ENCODE measurements around the gene CEBPE.

The CEBPE gene

DNA sequence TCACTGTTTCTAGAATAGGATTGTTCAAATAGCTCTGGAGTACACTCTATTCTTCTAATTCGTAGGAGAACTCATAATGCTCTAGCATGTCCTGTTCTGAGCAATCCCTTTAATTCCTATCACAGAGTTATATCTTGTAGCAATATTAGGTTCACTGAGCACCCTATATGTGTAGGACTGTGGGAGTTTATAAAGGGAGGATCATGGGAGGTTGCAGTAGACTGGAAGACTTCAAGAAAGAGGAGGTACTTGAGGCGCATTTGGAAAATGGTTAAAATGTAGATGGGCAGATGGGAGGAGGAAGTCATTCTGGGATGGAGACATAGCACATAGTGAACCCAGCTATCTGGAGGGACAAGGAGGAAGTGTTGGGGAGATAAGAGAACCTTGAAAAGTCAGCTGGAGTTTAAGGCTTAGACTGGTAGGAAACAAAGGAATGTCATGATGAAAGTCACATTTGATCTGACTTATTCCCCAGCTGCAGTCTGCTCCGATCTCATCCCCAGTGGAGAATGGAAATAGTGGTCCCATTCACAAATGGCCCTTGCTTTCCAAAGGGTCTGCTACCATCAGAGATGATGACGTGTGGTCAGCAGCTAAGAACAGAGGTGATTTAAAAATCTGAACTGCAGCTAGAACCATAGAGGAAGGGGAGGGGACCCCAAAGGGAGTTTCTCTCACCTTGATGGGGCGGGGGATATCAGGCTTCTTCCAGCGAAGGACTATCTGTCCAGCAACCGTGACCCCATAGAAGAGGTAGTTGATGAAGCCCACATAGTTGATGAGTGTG is 10.1 kb upstream of the CEBPE start:
- Histone ChIP-seq H3K9me3 (ENCODE audit: insufficient read depth, low read depth, low read length) (no peaks in the 10 kb centered on the region), H3K4me3 (ENCODE audit: low read length) (no peak overlapping the region), H3K4me1 (ENCODE audit: insufficient read depth, low read length) (peaks cover 9% of the 10 kb centered on the region; the same call in 1 of the 2 replicates), H3K27me3 (ENCODE audit: insufficient read depth, low read length) (no peaks in the 10 kb centered on the region), H3K9ac (ENCODE audit: low read depth, low read length) (no peak overlapping the region), H3K36me3 (ENCODE audit: insufficient read depth, low read length) (peaks cover 53% of the 10 kb centered on the region), H3K27ac (ENCODE audit: low read depth, low read length) (no peak overlapping the region)
- 93% methylated on average over 7 of the region's 7 CpGs for WGBS

DNA sequence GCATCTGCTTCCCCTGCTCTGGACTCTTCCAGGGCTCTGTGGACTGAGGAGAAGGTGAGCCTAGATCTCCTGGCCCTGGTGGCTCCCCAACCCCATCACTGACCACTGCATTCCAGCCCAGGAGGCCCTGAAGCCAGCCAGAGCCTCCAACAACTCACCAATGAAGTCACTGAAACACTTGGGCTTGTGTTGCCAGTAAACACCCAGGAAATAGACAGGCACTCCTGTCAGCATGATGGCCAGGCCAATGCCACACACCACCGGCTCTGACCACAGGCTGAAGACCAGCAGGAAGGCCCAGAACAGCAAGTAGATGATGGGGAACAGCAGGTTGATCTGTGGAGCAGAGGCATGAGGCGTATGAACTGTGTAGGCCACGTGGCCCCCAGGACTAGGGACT is 8.8 kb upstream of the CEBPE start:
- 90% methylated on average over 3 of the region's 3 CpGs for WGBS
- H3K9ac ChIP-seq (ENCODE audit: low read depth, low read length), result no peak overlapping the region
- H3K27ac ChIP-seq (ENCODE audit: low read depth, low read length), result no peak overlapping the region
- peaks cover 9% of the 10 kb centered on the region; the same call in 1 of the 2 replicates for H3K4me1 ChIP-seq (ENCODE audit: insufficient read depth, low read length)
- H3K9me3 ChIP-seq (ENCODE audit: insufficient read depth, low read depth, low read length), result no peaks in the 10 kb centered on the region
- H3K36me3 ChIP-seq (ENCODE audit: insufficient read depth, low read length), result peaks cover 49% of the 10 kb centered on the region
- no peak overlapping the region for H3K4me3 ChIP-seq (ENCODE audit: low read length)
- H3K27me3 ChIP-seq (ENCODE audit: insufficient read depth, low read length), result no peaks in the 10 kb centered on the region

DNA sequence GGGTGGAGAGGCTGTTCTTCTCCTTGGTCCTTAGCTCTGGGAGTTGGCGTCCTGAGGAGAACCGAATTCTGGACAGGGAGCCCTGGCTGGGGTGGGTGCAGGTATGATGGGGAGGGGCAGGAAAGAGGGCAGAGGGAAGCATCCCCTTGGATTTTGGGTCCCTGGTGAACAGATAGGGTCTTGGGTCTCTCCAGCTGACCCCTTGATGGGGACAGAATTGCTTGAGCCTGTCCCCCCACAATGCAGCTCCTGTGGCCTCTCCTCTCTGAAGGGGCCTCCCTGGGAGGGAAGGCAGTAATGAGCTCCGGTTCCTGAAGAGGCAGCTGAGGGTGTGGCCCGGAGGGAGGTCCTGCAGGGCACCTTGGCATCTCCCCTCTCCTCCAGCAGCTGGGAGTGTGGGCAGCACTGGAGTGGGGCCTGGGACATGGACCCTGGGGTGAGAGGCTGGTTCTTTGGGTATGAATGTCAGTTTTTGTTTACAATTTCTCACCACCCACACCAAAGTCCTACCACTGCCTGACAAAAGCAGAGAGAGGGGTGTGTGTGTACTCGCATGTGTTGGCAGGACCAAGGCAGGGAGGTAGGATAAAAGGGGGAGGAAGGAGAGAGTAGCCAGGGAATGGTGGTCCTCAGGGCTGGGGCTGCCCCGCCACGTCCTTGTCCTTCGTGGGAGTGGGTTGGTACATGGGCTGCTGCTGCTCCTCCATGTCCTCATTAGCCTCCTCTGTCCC is 7.7 kb upstream of the CEBPE start:
- Histone ChIP-seq H3K4me1 (ENCODE audit: insufficient read depth, low read length) (peaks cover 9% of the 10 kb centered on the region), H3K27me3 (ENCODE audit: insufficient read depth, low read length) (no peaks in the 10 kb centered on the region), H3K4me3 (ENCODE audit: low read length) (no peak overlapping the region), H3K9me3 (ENCODE audit: insufficient read depth, low read depth, low read length) (no peaks in the 10 kb centered on the region), H3K27ac (ENCODE audit: low read depth, low read length) (no peak overlapping the region), H3K9ac (ENCODE audit: low read depth, low read length) (no peak overlapping the region), H3K36me3 (ENCODE audit: insufficient read depth, low read length) (peaks cover 43% of the 10 kb centered on the region)
- 96% methylated on average over 8 of the region's 8 CpGs for WGBS

DNA sequence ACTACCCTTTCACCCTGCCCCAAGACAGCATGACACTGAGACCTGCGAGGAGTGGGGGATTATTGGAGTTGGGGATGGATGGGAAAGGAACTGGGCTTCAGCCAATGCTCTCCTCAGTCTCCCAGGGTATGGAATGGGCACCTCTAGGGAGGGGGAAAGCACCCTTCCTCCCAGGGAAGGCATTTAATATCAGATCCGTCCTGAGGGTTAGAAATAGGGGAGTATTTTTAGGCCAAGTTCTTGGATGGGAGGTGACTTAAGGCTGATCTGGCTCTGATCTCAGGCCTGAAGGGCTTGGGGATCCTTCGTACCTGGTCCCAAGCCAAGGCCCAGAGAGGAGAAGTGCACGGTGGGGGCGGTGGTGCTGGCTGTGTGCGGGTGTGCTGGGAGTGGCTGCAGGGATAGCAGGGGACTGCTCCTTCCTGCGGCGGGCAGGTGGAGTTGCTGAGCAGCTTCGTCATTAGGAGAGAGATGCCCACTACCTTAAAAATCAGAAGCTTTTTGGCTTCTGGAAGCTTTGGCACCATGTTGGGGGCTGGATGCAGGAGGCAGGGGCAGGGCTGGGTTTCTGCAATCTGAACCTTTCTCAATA is 7.0 kb upstream of the CEBPE start:
- Histone ChIP-seq H3K4me1 (ENCODE audit: insufficient read depth, low read length) (peaks cover 16% of the 10 kb centered on the region), H3K36me3 (ENCODE audit: insufficient read depth, low read length) (peaks cover 36% of the 10 kb centered on the region), H3K4me3 (ENCODE audit: low read length) (no peak overlapping the region), H3K9me3 (ENCODE audit: insufficient read depth, low read depth, low read length) (no peaks in the 10 kb centered on the region), H3K27ac (ENCODE audit: low read depth, low read length) (no peak overlapping the region), H3K27me3 (ENCODE audit: insufficient read depth, low read length) (no peaks in the 10 kb centered on the region), H3K9ac (ENCODE audit: low read depth, low read length) (no peak overlapping the region)
- WGBS, result 86% methylated on average over 9 of the region's 9 CpGs

DNA sequence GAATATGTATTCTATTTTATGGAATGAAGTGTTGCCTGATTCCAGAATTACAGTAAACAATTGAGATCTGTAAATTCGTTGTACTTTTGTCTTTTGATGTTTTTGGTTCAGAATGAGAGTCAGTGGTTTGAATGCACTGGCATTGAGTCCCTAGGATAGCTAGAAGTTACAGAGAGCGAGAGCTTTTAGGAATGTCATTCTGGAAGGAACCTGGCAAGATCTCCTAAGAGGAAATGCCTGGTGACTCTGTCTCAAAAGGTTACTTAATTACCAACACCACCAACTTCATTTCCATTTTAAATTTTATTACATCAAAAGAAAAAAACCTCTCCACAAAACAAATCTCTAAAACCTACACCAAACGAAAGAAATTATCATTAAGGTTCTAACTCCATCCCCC is 6.0 kb upstream of the CEBPE start:
- Histone ChIP-seq H3K27ac (ENCODE audit: low read depth, low read length) (no peak overlapping the region), H3K4me3 (ENCODE audit: low read length) (no peak overlapping the region), H3K9me3 (ENCODE audit: insufficient read depth, low read depth, low read length) (no peaks in the 10 kb centered on the region), H3K9ac (ENCODE audit: low read depth, low read length) (no peak overlapping the region), H3K27me3 (ENCODE audit: insufficient read depth, low read length) (no peaks in the 10 kb centered on the region), H3K4me1 (ENCODE audit: insufficient read depth, low read length) (peaks cover 22% of the 10 kb centered on the region), H3K36me3 (ENCODE audit: insufficient read depth, low read length) (peaks cover 27% of the 10 kb centered on the region)
- WGBS, result 69% methylated on average over 3 of the region's 3 CpGs

DNA sequence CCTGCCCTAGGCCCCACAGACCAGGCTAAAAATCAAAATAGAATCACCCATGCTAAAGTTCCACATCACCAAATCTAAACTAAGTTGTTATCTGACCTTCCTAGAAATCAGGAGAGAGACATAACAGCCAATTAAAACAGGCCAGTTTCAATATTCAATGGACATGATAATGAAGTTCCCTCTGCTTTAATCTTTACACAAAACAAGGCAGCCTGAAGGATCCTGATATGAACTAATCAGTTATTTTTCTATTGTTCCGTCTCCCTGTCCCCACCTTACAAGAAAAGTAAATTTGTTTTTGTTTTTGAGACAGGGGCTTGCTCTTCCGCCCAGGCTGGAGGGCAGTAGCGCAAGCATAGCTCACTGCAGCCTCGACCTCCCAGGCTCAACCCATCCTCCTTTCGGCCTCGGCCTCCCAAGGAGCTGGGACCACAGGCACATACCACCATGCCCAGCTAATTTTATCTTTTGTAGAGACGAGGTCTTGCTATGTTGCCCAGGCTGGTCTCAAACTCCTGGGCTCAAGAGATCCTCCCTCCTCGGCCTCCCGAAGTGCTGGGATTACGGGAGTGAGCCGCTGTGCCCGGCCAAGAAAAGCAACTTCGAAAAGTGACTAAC is 5.4 kb upstream of the CEBPE start:
- Histone ChIP-seq H3K27me3 (ENCODE audit: insufficient read depth, low read length) (no peaks in the 10 kb centered on the region), H3K9me3 (ENCODE audit: insufficient read depth, low read depth, low read length) (no peaks in the 10 kb centered on the region), H3K4me1 (ENCODE audit: insufficient read depth, low read length) (peaks cover 27% of the 10 kb centered on the region), H3K36me3 (ENCODE audit: insufficient read depth, low read length) (peaks cover 21% of the 10 kb centered on the region), H3K4me3 (ENCODE audit: low read length) (no peak overlapping the region), H3K9ac (ENCODE audit: low read depth, low read length) (no peak overlapping the region), H3K27ac (ENCODE audit: low read depth, low read length) (no peak overlapping the region)
- 92% methylated on average over 13 of the region's 13 CpGs for WGBS

DNA sequence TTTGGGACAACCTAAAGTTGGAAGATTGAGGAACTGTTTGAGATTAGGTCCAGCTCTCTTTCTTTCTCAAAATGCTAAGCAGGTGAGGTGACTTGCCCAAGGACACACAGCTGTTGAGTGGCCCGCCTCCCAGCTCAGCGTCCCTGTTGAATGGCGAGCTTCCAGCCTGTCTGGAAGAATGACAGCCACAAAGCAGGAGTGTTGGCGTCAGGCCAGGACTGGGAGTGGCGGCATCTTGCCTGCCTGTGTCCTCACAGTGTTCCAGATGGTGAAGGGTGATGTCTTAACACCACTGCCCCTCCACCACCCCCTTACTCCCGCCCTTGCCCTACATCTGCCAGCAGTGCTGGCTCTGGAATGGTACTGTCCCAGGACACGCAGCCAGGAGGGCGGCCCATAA is 4.4 kb upstream of the CEBPE start:
- H3K9ac ChIP-seq (ENCODE audit: low read depth, low read length), result no peak overlapping the region
- no peak overlapping the region for H3K27ac ChIP-seq (ENCODE audit: low read depth, low read length)
- no peaks in the 10 kb centered on the region for H3K9me3 ChIP-seq (ENCODE audit: insufficient read depth, low read depth, low read length)
- H3K36me3 ChIP-seq (ENCODE audit: insufficient read depth, low read length), result peaks cover 11% of the 10 kb centered on the region; the same call in 1 of the 2 replicates
- no peak overlapping the region for H3K4me3 ChIP-seq (ENCODE audit: low read length)
- WGBS, result 91% methylated on average over 8 of the region's 8 CpGs
- H3K4me1 ChIP-seq (ENCODE audit: insufficient read depth, low read length), result peaks cover 30% of the 10 kb centered on the region
- H3K27me3 ChIP-seq (ENCODE audit: insufficient read depth, low read length), result no peaks in the 10 kb centered on the region

DNA sequence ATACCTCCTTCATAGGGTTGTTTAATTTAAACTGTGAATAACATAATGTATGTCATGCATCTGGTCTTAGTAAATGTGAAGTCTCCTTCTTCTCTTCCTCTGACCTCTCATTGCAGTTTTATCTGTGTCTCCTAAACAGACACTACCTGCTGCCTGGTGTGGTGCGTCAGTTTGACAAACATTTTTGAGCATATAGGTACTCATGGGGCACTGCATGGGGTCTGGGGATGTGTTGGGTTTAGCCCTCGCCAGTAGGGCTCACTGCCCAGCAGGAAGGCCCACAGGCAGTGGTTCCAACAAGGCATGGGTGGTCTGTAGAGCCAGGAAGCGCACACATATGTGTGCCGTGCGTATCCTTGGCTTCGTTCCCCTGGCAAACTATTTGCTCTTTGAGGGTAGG is 3.0 kb upstream of the CEBPE start:
- Histone ChIP-seq H3K9ac (ENCODE audit: low read depth, low read length) (no peak overlapping the region), H3K27me3 (ENCODE audit: insufficient read depth, low read length) (no peaks in the 10 kb centered on the region), H3K4me3 (ENCODE audit: low read length) (no peak overlapping the region), H3K27ac (ENCODE audit: low read depth, low read length) (no peak overlapping the region), H3K9me3 (ENCODE audit: insufficient read depth, low read depth, low read length) (no peaks in the 10 kb centered on the region), H3K4me1 (ENCODE audit: insufficient read depth, low read length) (peaks cover 30% of the 10 kb centered on the region), H3K36me3 (ENCODE audit: insufficient read depth, low read length) (peaks cover 5% of the 10 kb centered on the region; the same call in 1 of the 2 replicates)
- WGBS, result 89% methylated on average over 6 of the region's 6 CpGs

DNA sequence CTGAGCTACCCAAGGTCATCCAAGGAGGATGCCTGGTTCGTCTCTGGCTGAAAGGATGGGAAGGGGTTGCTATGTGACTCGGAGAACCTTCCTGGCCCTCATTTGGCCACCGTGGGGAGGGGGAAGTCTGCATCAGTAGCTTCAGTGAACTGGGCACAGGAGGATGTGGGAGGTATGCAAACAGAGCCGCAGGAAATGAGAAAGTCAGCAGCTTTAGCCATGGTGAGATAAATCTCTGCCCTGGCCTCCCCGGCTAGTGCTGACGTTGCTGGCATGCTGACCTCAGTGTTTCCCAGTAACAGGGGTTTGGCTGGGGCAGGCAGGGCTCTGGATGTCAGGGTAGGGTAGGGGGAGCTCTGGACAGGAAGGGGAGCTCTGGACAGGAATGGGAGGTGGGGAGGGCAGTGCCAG is 2.3 kb upstream of the CEBPE start:
- Histone ChIP-seq H3K27me3 (ENCODE audit: insufficient read depth, low read length) (no peaks in the 10 kb centered on the region), H3K9ac (ENCODE audit: low read depth, low read length) (no peak overlapping the region), H3K4me1 (ENCODE audit: insufficient read depth, low read length) (peaks cover 30% of the 10 kb centered on the region), H3K27ac (ENCODE audit: low read depth, low read length) (no peak overlapping the region), H3K9me3 (ENCODE audit: insufficient read depth, low read depth, low read length) (no peaks in the 10 kb centered on the region), H3K36me3 (ENCODE audit: insufficient read depth, low read length) (no peaks in the 10 kb centered on the region), H3K4me3 (ENCODE audit: low read length) (no peak overlapping the region)
- 51% methylated on average over 6 of the region's 6 CpGs for WGBS

DNA sequence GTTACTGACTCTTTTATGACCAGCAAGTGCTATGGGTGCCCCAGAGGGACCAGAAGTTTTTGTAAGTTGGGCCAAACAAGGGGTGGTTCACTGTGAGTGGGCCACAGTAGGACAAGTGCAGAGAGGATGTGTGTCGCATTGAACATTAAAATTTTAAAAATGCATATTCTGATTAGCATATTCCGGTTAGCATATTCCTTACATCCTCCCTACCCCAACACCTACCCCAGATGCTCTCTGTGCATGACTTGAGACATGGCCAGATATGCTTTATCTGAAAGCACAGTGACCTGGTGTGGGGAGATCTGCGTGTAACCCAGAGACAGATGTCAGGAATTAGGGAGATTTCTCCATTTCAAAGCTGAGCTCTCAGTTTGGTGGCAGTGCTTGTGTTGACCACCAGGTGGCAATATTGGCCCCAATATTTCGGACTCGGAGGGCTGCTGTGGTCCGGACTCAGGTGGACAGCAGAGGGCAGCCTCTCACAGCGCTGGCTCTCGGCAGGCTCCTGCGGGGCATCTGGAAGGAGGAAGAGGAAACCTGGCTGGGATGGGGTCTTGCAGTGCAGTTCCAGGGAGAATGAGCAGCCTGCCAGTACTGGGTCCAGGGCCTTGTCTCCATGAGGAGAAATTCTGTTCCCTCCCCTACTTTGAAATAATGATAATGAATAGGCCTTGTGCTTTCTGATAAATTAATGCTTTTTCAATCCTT is 1.6 kb upstream of the CEBPE start:
- H3K4me3 ChIP-seq (ENCODE audit: low read length), result no peak overlapping the region
- no peak overlapping the region for H3K9ac ChIP-seq (ENCODE audit: low read depth, low read length)
- WGBS, result 22% methylated on average over 9 of the region's 9 CpGs
- H3K4me1 ChIP-seq (ENCODE audit: insufficient read depth, low read length), result peaks cover 26% of the 10 kb centered on the region
- no peaks in the 10 kb centered on the region for H3K36me3 ChIP-seq (ENCODE audit: insufficient read depth, low read length)
- H3K9me3 ChIP-seq (ENCODE audit: insufficient read depth, low read depth, low read length), result no peaks in the 10 kb centered on the region
- H3K27ac ChIP-seq (ENCODE audit: low read depth, low read length), result no peak overlapping the region
- H3K27me3 ChIP-seq (ENCODE audit: insufficient read depth, low read length), result no peaks in the 10 kb centered on the region

Measured in HUES64 (cell line).